Ecto neural progenitor cell (in vitro differentiated cells): Measurements from ENCODE around the gene FCN2.

Experiments
- DNase-seq: peaks from one replicate; pipeline ENCODE4 v3.0.0-alpha.2; 2018; ENCODE audit warnings: low spot score

The FCN2 gene

GRCh38 chr9:134888603-134889190, 8.1 kb downstream of the FCN2 start:
- no peak for DNase-seq

- no peak for DNase-seq
Measured at GRCh38 chr9:134889386-134890154, 9.0 kb downstream of the FCN2 start.

GRCh38 chr9:134890155-134890495, 9.5 kb downstream of the FCN2 start:
- DNase-seq = no peak

- DNase-seq = no peak
Measured at GRCh38 chr9:134891053-134891452, 10.4 kb downstream of the FCN2 start.

- DNase-seq = no peak
Measured at GRCh38 chr9:134891713-134892112, 11.1 kb downstream of the FCN2 start.

- peak; percentile 34 for DNase-seq
Measured at GRCh38 chr9:134892221-134892620, 11.6 kb downstream of the FCN2 start.

GRCh38 chr9:134892820-134893420, 12.3 kb downstream of the FCN2 start:
- no peak for DNase-seq

GRCh38 chr9:134894136-134894860, 13.7 kb downstream of the FCN2 start:
- no peak for DNase-seq

- no peak for DNase-seq
Measured at GRCh38 chr9:134895097-134895496, 14.5 kb downstream of the FCN2 start.

GRCh38 chr9:134895567-134895907, 14.9 kb downstream of the FCN2 start:
- DNase-seq = no peak

GRCh38 chr9:134895908-134896833, 15.6 kb downstream of the FCN2 start:
- peak; percentile 33 for DNase-seq

- DNase-seq = no peak
Measured at GRCh38 chr9:134896834-134897583, 16.4 kb downstream of the FCN2 start.

- no peak for DNase-seq
Measured at GRCh38 chr9:134897584-134898170, 17.1 kb downstream of the FCN2 start.

- DNase-seq = no peak
Measured at GRCh38 chr9:134898319-134898718, 17.7 kb downstream of the FCN2 start.

- DNase-seq = no peak
Measured at GRCh38 chr9:134899168-134899567, 18.6 kb downstream of the FCN2 start.

GRCh38 chr9:134899818-134900217, 19.2 kb downstream of the FCN2 start:
- no peak for DNase-seq

- no peak for DNase-seq
Measured at GRCh38 chr9:134902936-134903335, 22.3 kb downstream of the FCN2 start.

- DNase-seq = peak; percentile 32
Measured at GRCh38 chr9:134908524-134909309, 28.1 kb downstream of the FCN2 start.

GRCh38 chr9:134909511-134910481, 29.2 kb downstream of the FCN2 start:
- DNase-seq = peak; percentile 26
